SU-DHL-6 (cell line): Measurements from ENCODE around the gene UPK3BL2.
A peak's percentile ranks its signal among the peaks of the same experiment; 100 is the strongest.
"Not testable (repeated sequence)": the region's sequence is repeated elsewhere in the genome, so short reads cannot be mapped to it uniquely, and the experiment has no call there.

ENCODE experiments used
- H2AFZ ChIP-seq: fragments of 200-600 bp; sonication (generic); 2 replicates; pipeline ENCODE4 v1.6.1; 2014; ENCODE audit warnings: low read depth, mild to moderate bottlenecking, moderate library complexity, mixed read lengths, antibody characterized with exemption, low read length; ENCODE audit not compliant: severe bottlenecking
- H3F3A ChIP-seq: fragments of 200-600 bp; shearing (Covaris generic); 2 replicates; pipeline ENCODE4 v1.6.0; 2016; ENCODE audit warnings: antibody characterized with exemption, mild to moderate bottlenecking; ENCODE audit not compliant: insufficient read depth
- H3K27ac ChIP-seq: fragments of 200-600 bp; sonication (generic); 2 replicates; pipeline ENCODE4 v1.5.1; 2016; ENCODE audit warnings: low read depth, mild to moderate bottlenecking, low read length, moderate library complexity, mixed read lengths
- H3K27me3 ChIP-seq: fragments of 200-600 bp; sonication (generic), shearing (Covaris generic); 2 replicates; pipeline ENCODE4 v1.6.0; 2014; ENCODE audit warnings: mild to moderate bottlenecking, low read length
- H3K36me3 ChIP-seq: fragments of 200-600 bp; sonication (generic); 2 replicates; pipeline ENCODE4 v1.6.1; 2014; ENCODE audit warnings: mild to moderate bottlenecking, low read length, mixed read lengths
- H3K4me2 ChIP-seq: fragments of 300-600, 200-600 bp; shearing (Covaris generic), sonication (generic); 2 replicates; pipeline ENCODE4 v1.6.0; 2014; ENCODE audit warnings: low read length, low read depth, mild to moderate bottlenecking; ENCODE audit not compliant: poor library complexity, severe bottlenecking
- H3K4me3 ChIP-seq: fragments of 200-600 bp; sonication (generic); 2 replicates; pipeline ENCODE4 v1.5.1; 2014; ENCODE audit warnings: antibody characterized with exemption, low read length, mild to moderate bottlenecking, mixed read lengths; ENCODE audit not compliant: insufficient read depth, poor library complexity, severe bottlenecking
- H3K79me2 ChIP-seq: fragments of 200-600 bp; sonication (generic); 2 replicates; pipeline ENCODE4 v1.6.1; 2014; ENCODE audit warnings: mild to moderate bottlenecking, low read length, moderate library complexity; ENCODE audit not compliant: insufficient read depth
- H3K9ac ChIP-seq: fragments of 200-600 bp; sonication (generic); 2 replicates; pipeline ENCODE4 v1.7.0; 2014; ENCODE audit warnings: mild to moderate bottlenecking, low read length
- H3K9me2 ChIP-seq: fragments of 200-600 bp; sonication (generic); replicated peaks from 2 replicates; pipeline ENCODE4 v1.6.1; 2014; ENCODE audit warnings: low read length; ENCODE audit not compliant: insufficient read depth
- H3K9me3 ChIP-seq: fragments of 200-600 bp; sonication (generic); 2 replicates; pipeline ENCODE4 v1.6.1; 2014; ENCODE audit warnings: low read length, mixed read lengths; ENCODE audit not compliant: insufficient read depth
- H4K20me1 ChIP-seq: fragments of 200-600 bp; sonication (generic); 2 replicates; pipeline ENCODE4 v1.6.1; 2014; ENCODE audit warnings: low read depth, mild to moderate bottlenecking, antibody characterized with exemption, low read length, moderate library complexity, mixed read lengths

UPK3BL2 gene

DNA sequence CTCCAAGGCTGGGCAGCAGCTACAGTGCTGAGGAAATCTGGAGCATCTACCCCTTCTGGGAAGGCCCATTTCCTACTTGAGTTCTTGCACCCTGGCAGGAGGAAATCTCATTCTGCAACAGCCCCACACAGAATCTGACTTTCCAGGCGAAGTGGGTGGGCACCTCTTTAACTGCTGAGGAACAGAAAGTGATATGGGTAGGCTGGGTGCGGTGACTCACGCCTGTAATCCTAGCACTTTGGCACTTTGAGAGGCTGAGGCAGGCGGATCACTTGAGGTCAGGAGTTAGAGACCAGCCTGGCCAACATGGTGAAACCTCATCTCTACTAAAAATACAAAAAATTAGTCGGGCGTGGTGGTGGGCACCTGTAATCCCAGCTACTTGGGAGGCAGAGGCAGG is 31.1 kb upstream of the UPK3BL2 start:
- not testable (repeated sequence) for H3K4me3 ChIP-seq, H3K27me3 ChIP-seq, H4K20me1 ChIP-seq, H3K9me3 ChIP-seq, H3K9ac ChIP-seq, H3K36me3 ChIP-seq, H3F3A ChIP-seq, H3K79me2 ChIP-seq, H2AFZ ChIP-seq, H3K4me2 ChIP-seq, H3K9me2 ChIP-seq, H3K27ac ChIP-seq

DNA sequence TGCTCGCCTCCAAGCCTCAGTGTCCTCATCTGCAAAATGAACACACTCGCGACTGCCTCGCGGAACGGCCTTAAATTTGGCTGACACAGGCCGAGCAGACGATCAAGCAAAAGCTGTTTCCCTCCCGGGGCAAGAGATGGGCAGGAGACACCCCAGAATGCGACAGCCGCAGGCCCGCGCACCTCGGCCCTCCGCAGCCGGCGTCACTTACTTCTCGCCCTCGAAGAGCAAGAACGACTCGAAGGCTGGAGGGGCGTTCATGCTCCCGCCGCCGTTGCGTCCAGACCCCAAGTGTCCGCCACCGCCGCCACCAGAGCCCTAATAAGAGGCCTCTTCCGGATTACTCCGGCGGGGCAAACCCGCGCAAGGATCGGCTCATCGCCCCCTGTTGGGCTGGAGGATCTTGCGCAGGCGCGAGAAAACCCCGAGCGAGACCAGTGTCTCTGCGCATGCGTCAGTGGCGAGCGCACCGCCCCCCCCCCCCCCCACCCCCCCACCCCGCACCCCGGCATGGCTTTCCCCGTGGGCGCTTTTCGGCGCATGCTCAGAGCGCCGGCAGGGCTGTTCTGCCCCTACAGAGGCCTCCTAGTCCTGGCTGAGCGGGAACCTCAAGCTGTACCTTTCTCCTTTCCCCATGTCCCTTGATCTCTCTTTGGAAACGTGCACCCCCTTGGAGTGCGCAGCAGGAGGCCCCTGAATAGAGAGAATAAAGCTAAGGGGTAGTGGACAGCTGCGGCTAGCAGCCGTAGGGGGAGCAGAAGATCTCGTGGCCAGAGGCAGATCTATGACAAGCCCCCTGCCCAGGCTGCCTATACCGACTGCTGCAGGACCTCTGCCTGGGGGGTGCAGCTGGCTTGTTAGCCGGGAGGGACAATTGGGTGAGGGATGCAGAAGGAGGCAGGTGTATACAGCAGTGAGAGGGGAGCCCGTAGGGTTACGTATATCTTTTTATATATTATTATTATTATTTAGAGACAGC is 29.1 kb upstream of the UPK3BL2 start, which contains the start of gene POLR2J3:
POLR2J3 (minus strand) TSS at position 323 of the 979 bp plus-strand sequence; CDS start at position 261, 62 bp downstream.
- Histone ChIP-seq H2AFZ (peak within 1 kb of the TSS; percentile 96), H3K27ac (peak within 1 kb of the TSS; percentile 30; the same call in 1 of the 2 replicates), H3K9ac (peak within 1 kb of the TSS; percentile 65), H3K4me3 (peak within 1 kb of the TSS; percentile 75), H3K4me2 (peak within 1 kb of the TSS; percentile 48)
- H3K27me3 ChIP-seq, H3K36me3 ChIP-seq, H3F3A ChIP-seq, H4K20me1 ChIP-seq, H3K9me3 ChIP-seq, H3K9me2 ChIP-seq, H3K79me2 ChIP-seq: not testable (repeated sequence)

DNA sequence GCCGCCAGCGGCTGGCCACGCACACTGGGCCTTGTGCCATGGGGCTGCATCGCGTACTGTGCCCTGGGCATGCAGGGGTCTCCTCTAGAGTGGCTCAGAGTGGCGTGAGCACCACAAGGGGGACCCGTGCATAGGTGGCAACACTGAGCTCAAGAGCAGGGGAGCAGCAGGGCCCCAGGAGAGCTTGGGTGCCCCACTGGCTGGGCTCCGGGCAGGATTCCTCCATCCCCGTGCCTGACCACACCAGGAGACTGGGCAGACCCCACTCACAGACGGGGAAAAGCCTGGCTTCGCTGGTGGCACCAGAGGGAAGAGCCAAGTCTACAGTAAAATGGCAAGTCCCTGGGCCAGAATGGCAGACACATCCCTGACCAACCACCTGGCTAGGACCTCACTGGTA is 25.1 kb upstream of the UPK3BL2 start:
- H2AFZ ChIP-seq, H3K27me3 ChIP-seq, H3K27ac ChIP-seq, H3F3A ChIP-seq, H3K9ac ChIP-seq, H3K4me3 ChIP-seq, H3K36me3 ChIP-seq, H3K79me2 ChIP-seq, H3K9me3 ChIP-seq, H4K20me1 ChIP-seq, H3K9me2 ChIP-seq, H3K4me2 ChIP-seq: not testable (repeated sequence)

DNA sequence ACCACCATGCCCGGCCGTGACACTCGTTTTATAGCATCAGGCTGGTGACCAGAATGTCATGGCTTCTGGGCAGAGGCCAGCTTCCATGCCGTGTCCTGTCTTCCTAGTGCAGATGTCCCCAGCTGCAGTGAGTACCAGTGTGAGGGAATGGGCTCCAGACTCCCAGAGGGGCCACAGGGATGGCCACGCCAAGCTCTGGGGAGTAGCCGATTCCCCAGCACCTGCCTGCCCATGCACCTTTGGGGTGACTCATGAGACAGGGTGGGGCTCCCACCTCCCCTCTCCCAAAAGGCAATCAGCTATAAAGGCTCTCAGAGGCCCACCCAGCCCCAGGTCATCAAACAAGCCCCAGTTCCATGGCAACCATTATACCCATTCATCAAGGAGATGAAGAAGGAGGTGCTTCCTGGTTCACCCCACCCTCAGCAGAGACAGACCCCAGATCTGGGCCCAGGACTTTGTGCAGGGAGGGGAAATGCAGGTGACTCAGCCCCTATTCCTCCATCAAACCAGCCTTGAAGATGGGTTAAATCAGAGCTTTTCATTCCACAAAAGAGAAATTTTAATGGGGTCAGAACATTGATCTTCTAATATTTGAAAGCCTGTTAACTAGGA is 7.4 kb upstream of the UPK3BL2 start, which contains the start of gene SPDYE2:
SPDYE2 (plus strand) TSS at position 419 of the 615 bp plus-strand sequence. CDS start 2,030 bp downstream, outside the sequence.
- H3K27ac ChIP-seq, H3K79me2 ChIP-seq, H3K9me3 ChIP-seq: not testable (repeated sequence)

DNA sequence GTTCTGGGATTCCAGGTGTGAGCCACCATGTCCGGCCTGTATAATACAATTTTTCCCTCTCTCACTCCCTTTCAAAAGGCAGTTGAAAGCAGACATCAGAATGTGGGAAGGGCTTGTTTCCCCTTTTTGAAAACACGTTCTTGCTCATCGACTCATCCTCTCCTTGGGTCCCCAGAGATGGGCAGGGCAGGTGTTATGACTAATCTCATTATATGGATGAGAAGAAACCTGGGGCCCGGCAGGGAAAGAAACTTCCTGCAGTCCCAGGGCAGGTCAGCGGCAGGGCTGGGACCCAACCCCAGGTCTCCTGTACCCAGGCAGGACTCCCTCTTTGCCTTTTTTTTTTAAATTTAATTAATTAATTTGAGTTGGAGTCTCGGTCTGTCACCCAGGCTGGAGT is 2.9 kb upstream of the UPK3BL2 start:
- H2AFZ ChIP-seq, H4K20me1 ChIP-seq, H3F3A ChIP-seq: not testable (repeated sequence)

More for the DNA sequence above, 7.4 kb upstream of the UPK3BL2 start, which contains the start of gene SPDYE2:
- H3K9ac ChIP-seq, H3K4me3 ChIP-seq, H3K9me2 ChIP-seq, H4K20me1 ChIP-seq, H3K36me3 ChIP-seq, H3F3A ChIP-seq, H3K27me3 ChIP-seq, H2AFZ ChIP-seq, H3K4me2 ChIP-seq: not testable (repeated sequence)

DNA sequence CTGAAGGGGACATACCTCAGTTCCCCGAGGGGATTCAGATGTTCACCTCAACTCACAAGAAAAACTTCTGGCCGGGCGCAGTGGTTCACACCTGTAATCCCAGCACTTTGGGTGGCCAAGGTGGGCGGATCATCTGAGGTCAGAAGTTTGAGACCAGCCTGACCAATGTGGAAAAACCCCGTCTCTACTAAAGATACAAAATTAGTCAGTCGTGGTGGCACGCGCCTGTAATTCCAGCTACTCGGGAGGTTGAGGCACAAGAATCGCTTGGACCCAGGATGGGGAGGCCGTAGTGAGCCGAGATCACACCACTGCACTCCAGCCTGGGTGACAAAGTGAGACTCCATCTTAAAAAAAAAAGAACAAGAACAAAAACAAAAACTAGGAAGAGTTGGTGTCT is 1.8 kb upstream of the UPK3BL2 start:
- H3K79me2 ChIP-seq, H3K9me3 ChIP-seq, H3K27me3 ChIP-seq, H2AFZ ChIP-seq, H3F3A ChIP-seq, H3K4me2 ChIP-seq, H3K4me3 ChIP-seq, H3K9ac ChIP-seq, H3K9me2 ChIP-seq, H3K36me3 ChIP-seq, H4K20me1 ChIP-seq, H3K27ac ChIP-seq: not testable (repeated sequence)

More for the DNA sequence above, 2.9 kb upstream of the UPK3BL2 start:
- not testable (repeated sequence) for H3K79me2 ChIP-seq, H3K27me3 ChIP-seq, H3K4me2 ChIP-seq, H3K9me3 ChIP-seq, H3K27ac ChIP-seq, H3K4me3 ChIP-seq, H3K9ac ChIP-seq, H3K36me3 ChIP-seq, H3K9me2 ChIP-seq

DNA sequence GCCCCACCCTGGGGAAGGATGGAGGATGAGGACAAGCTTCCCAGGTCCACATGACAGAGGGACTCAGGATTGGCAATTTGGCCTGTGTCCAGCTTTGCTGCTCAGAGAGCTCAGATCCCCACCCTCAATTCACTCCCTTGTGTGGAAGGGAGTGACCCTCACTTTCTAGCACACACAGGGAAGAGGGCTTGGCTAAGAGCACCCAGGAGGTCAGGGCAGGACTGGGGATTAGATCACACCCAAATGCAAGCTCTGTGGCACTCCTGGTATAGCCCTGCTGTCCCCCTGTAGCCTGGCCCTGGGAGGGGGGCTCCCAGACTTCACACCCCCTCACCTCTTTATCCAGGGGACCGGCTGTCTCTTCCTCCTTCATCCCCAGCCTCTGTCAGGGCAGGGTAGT is 876 bp upstream of the UPK3BL2 start:
- H3K9me2 ChIP-seq, H3K27ac ChIP-seq, H2AFZ ChIP-seq, H3K4me2 ChIP-seq, H3K9me3 ChIP-seq, H3K79me2 ChIP-seq, H3K36me3 ChIP-seq, H3F3A ChIP-seq, H3K4me3 ChIP-seq, H3K9ac ChIP-seq, H4K20me1 ChIP-seq, H3K27me3 ChIP-seq: not testable (repeated sequence)

DNA sequence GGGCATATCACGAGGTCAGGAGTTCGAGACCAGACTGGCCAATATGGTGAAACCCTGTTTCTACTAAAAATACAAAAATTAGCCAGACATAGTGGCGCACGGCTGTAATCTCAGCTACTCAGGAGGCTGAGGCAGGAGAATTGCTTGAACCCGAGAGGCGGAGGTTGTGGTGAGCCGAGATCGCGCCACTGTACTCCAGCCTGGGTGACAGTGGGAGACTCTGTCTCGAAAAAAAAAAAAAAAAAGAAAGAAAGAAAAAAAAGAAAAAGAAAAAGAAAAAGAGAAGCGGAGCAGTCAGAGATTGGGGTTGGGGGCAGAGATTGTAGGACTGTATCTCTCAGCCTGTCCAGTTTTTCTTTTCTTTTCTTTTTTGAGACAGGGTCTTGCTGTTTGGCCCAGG is 725 bp downstream of the UPK3BL2 start:
- H3K36me3 ChIP-seq, H3K27me3 ChIP-seq, H3K9ac ChIP-seq, H3K27ac ChIP-seq, H3K4me2 ChIP-seq, H3K79me2 ChIP-seq, H3K9me3 ChIP-seq, H3K4me3 ChIP-seq, H2AFZ ChIP-seq, H3K9me2 ChIP-seq, H3F3A ChIP-seq, H4K20me1 ChIP-seq: not testable (repeated sequence)
